Left colon (tissue), 2 donors: ENCODE data around the gene HACE1. TPM values are rescaled to one million over a fixed set of nuclear protein-coding genes. Genes with fewer than 3 reads are reported as not detected.
"Not testable (repeated sequence)": the region's sequence is repeated elsewhere in the genome, so short reads cannot be mapped to it uniquely, and the experiment has no call there.

Experiments
- ATAC-seq: fragments of 200-7000 bp; cut with Tn5 transposase; one replicate; pipeline ENCODE4 v1.9.1; 2020; ENCODE audit warnings: mild to moderate bottlenecking, moderate library complexity
- DNase-seq, 2 donors: peaks; one replicate each; pipeline ENCODE4 v3.0.0-alpha.2; 2020
- intact Hi-C, 2 donors: fragments of 100-400 bp; cut with DNase I in 1 of 2; cut with micrococcal nuclease in 1 of 2; formaldehyde crosslinking; loops; one replicate each; pipeline versions ENCODE4 v1.11.2 to v1.14.0; 2022; cut with DNase I, micrococcal nuclease
- long read RNA-seq: library from polyadenylated mRNA; unstranded; transcript quantifications from one replicate; pipeline ENCODE4 v2.0.0, GENCODE V29; 2021
- total RNA-seq, 2 donors: library from RNA; stranded (reverse); fragmentation: NEBNext Ultra II Directional; extraction: Animal tissue kit (Norgen Biotek cat#: 25700); gene quantifications; one replicate each; pipeline ENCODE4 v1.2.1, GENCODE V29; 2021
- donor health status: DM: no; HTN: no; CAD: no.
- donor health status: DM: yes; HTN: yes; CAD: no.

The HACE1 gene, protein sequence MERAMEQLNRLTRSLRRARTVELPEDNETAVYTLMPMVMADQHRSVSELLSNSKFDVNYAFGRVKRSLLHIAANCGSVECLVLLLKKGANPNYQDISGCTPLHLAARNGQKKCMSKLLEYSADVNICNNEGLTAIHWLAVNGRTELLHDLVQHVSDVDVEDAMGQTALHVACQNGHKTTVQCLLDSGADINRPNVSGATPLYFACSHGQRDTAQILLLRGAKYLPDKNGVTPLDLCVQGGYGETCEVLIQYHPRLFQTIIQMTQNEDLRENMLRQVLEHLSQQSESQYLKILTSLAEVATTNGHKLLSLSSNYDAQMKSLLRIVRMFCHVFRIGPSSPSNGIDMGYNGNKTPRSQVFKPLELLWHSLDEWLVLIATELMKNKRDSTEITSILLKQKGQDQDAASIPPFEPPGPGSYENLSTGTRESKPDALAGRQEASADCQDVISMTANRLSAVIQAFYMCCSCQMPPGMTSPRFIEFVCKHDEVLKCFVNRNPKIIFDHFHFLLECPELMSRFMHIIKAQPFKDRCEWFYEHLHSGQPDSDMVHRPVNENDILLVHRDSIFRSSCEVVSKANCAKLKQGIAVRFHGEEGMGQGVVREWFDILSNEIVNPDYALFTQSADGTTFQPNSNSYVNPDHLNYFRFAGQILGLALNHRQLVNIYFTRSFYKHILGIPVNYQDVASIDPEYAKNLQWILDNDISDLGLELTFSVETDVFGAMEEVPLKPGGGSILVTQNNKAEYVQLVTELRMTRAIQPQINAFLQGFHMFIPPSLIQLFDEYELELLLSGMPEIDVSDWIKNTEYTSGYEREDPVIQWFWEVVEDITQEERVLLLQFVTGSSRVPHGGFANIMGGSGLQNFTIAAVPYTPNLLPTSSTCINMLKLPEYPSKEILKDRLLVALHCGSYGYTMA
- 1 to 10 TPM; 5.3 to 8.1 TPM for total RNA-seq
- long read RNA-seq, full-length matches to known transcripts = 3 of 10 reads
- long read RNA-seq, partial matches to known transcripts = 2 of 10 reads
- long read RNA-seq, other reads (novel, unspliced or antisense) = 5 of 10 reads

- intact Hi-C loops = no loop called here
- ATAC-seq (peak; percentile 99), DNase-seq (peak; percentile 84 to 92)
These were observed at the start of gene HACE1 for GRCh38 chr6:104859225-104860146. Gene HACE1 (minus strand): TSS chr6:104859919. CDS start chr6:104859642, 277 bp downstream.

DNA sequence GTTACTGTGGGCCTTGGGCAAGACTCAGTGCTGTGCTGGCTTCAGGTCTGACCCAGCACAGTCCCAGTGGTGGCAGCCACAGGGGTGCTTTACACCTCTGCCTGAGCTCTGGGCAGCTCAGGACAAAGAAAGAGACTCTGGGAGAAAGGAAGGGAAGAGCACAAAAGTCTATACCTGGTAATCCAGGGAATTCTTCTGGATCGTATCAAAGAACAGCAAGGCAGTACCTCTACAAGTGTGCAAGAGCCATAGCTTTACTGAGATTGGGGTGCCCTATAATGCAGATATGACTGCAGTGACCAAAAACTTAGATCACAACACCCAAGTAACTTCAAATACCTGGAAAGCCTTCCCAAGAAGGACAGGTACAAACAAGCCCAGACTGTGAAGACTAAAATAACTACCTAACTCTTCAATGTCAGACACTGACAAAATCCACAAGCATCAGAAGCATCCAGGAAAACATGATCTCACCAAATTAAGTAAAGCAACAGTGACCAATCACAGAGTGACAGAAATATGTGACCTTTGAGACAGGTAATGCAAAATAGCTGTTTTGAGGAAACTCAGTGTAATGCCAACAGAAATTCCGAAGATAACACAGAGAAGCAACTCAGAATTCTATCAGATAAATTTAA lies 49.3 kb upstream of the HACE1 start:
- ATAC-seq (no peak), DNase-seq (no peak)
- intact Hi-C loops = no loop called here

DNA sequence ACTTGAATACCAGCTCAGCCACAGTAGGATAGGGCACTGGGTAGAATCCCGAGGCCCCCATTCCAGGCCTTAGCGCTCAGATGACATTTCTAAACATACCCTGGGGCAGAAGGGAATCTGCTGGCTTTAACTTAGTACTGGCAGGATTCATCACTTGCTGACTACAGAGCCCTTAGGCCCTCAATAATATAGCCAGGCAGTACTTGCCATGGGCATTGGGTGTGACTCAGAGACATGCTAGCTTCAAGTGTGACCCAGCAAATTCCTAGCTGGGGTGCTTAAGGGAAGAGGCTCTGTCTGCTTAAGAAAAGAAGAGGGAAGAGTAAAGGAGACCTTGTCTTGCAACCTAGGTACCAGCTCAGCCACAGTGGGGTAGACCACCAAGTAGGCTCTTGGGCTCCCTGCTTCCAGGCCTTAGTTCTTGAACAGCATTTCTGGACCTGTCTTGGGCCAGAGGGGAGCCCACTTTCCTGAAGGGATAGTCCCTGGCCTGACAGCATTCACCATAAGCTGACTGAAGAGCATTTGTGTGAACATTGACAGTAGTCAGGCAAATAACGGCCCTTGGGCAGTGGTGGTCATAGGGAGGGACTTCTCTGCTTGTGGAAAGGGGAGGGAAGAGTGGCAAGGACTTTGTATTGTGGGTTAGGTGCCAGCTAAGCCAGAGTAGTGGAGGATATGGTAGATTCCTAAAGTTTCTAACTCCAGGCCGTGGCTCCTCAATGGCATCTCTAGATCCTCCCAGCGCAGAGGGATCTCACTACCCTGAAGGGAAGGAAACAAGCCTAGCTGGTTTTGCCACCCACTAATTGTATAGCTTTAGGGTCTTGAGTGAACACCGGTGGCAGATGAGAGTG lies 48.5 kb upstream of the HACE1 start:
- no peak for DNase-seq
- ATAC-seq = no peak

GRCh38 chr6:104898893-104899292 lies 39.2 kb upstream of the HACE1 start:
- intact Hi-C loops, ATAC-seq, DNase-seq: not testable (repeated sequence)

More for the DNA sequence above, 48.5 kb upstream of the HACE1 start:
- intact Hi-C loops = no loop called here

DNA sequence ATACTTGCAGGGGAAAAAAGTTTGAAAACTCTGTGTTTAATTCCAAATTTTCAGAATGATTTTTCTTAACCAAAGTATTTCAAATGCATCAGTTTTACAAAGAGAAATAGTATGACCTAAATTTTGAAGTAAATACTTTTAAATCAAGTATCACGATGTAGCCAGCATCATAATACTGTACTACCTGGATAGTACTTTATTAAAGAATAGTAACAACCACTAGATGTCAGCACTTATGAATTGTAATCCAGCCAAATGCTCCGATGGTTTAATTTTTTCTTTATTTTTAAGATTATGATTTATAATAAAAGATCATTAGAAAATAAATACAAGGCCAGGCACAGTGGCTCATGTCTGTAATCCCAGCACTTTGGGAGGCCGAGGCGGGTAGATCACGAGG lies 37.2 kb upstream of the HACE1 start:
- ATAC-seq (no peak), DNase-seq (no peak)

DNA sequence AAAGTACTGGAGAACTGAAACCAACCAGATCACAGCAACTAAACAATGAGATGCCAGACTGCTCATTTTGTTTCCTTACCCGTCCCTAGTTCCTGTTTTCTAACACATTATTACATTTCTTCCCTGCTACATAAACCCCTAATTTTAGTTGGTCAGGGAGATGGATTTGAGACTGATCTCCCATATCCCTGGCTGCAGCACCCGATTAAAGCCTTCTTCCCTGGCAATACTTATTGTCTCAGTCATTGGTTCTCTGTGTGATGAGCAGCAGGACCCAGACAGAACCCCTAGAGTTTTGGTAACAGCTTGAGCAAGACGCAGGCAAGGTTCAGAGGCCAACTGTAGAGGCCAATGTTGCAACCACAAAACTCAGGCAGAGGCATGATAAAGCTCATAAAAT lies 28.3 kb upstream of the HACE1 start:
- no peak for DNase-seq
- intact Hi-C loops = no loop called here
- ATAC-seq = no peak

More for the DNA sequence above, 37.2 kb upstream of the HACE1 start:
- intact Hi-C loops = no loop called here

GRCh38 chr6:104887350-104887749 lies 27.6 kb upstream of the HACE1 start:
- peak in 1 of 2 donors; percentile 6 for DNase-seq
- intact Hi-C loops = no loop called here
- ATAC-seq = peak; percentile 63

GRCh38 chr6:104885518-104886043 lies 25.9 kb upstream of the HACE1 start:
- DNase-seq (no peak), ATAC-seq (peak; percentile 17)
- intact Hi-C loops = no loop called here

GRCh38 chr6:104884867-104885517 lies 25.3 kb upstream of the HACE1 start:
- DNase-seq (no peak), ATAC-seq (peak; percentile 26)
- intact Hi-C loops = no loop called here

DNA sequence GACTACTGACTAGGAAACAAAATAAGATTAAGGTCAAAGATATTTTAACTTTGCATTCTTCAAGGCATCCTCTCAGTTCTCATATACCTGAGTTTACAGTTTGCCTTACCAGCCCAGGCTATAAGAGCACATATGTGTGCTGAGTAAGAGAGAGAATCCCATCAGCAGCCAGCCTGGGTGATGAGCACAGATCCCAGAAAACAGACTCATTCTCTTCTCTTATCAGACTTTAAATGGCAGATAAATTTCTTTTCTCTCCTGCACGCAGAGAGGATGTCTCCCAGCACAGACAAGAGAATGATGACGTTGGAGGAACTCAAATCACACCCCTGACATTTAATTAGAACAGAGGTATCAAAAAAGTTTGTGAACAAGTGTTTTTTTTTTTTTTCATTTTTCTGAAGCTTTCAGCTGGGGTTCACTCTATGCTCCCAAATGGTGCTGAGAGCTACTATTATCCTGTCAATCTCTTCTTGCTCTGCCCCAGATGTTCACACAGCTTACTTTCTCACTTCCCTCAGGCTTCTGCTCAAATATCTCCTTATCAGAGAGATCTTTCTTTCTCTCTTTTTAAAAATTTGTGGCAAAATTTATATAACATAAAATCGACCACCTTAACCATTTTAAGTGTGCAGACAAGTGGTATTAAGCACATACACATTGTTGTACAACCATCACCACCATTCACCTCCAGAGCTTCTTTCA lies 22.4 kb upstream of the HACE1 start:
- DNase-seq (no peak), ATAC-seq (no peak)
- intact Hi-C loops = no loop called here

DNA sequence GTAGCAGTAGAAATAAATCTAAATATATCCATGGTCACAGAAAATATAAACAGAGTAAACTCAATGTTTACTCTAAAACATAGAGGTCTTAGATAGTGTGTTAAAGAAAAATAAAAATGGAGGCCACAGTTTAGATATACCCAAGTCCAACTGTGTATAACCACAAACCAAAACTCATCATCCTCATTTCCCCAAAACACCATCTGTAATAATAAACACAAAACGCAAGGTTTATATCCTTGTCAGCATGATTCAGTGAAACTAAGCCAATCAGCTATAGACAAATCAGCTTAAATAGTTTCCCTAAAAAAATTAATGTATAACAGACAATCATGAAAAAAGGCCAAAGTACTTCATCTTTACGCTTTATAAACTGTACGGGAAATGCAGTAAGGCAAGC lies 2.7 kb upstream of the HACE1 start:
- intact Hi-C loops = no loop called here
- no peak for DNase-seq
- ATAC-seq = no peak

- intact Hi-C loops = no loop called here
- DNase-seq (no peak), ATAC-seq (peak; percentile 6)
These were observed 502 bp upstream of the HACE1 start for GRCh38 chr6:104860221-104860620.

GRCh38 chr6:104858642-104859041 lies 1.1 kb downstream of the HACE1 start:
- DNase-seq = no peak
- intact Hi-C loops = no loop called here
- ATAC-seq = no peak

GRCh38 chr6:104855507-104855906 lies 4.2 kb downstream of the HACE1 start:
- ATAC-seq (no peak), DNase-seq (no peak)
- intact Hi-C loops = no loop called here

DNA sequence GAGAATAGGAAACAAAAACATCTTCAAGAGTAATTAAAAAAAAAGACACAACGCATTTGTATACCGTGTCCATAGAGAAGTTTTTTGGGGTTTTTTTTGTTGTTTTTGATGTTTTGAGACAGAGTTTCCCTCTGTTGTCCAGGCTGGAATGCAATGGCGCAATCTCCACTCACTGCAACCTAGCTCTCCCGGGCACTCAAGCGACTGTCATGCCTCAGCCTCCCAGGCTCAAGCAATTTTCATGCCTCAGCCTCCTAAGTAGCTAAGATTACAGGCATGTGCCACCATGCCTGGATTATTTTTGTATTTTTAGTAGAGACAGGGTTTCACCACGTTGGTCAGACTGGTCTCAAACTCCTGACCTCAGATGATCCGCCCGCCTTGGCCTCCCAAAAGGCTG lies 12.0 kb downstream of the HACE1 start:
- ATAC-seq, DNase-seq, intact Hi-C loops: not testable (repeated sequence)

DNA sequence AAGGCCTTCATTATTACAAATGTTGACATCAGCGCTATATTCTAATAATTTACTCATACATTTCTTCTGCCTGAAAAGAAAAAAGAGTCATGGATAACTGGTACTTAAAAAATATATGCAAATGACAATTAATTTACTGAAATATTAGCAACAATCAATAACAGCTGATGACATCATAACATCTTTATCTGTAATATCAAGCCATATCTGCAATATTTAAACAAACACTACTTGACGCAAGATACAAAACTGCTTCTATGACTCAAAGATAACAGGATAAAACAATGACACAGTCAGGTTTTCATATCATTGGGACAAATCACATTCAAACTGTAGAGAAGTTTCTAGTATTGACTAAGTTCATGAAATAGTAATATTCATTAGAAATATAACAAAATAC lies 16.5 kb downstream of the HACE1 start:
- intact Hi-C loops = no loop called here
- DNase-seq = no peak
- no peak for ATAC-seq
